Measurements from ENCODE around the gene SH3BGRL.

DNA sequence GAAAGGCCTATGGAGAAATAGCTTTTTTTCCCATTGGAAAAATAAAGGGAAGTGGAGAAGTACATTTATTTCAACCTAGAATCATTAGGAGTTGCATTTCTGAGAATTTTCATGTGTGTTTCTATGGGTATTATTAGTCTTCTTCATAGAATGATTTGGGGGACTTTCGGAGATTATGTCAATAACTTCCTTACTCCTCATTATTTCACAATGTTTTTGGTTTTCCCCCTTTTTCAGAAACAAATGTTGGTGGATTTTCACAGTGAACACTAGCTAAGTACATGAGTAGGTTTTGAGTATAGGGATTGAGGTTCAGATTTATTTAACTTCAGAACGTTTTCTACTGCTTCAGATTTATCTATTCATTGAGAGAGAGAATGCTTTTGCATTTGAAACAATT, 54.0 kb downstream of the SH3BGRL start:
- TF ChIP-seq, protein P1, sequence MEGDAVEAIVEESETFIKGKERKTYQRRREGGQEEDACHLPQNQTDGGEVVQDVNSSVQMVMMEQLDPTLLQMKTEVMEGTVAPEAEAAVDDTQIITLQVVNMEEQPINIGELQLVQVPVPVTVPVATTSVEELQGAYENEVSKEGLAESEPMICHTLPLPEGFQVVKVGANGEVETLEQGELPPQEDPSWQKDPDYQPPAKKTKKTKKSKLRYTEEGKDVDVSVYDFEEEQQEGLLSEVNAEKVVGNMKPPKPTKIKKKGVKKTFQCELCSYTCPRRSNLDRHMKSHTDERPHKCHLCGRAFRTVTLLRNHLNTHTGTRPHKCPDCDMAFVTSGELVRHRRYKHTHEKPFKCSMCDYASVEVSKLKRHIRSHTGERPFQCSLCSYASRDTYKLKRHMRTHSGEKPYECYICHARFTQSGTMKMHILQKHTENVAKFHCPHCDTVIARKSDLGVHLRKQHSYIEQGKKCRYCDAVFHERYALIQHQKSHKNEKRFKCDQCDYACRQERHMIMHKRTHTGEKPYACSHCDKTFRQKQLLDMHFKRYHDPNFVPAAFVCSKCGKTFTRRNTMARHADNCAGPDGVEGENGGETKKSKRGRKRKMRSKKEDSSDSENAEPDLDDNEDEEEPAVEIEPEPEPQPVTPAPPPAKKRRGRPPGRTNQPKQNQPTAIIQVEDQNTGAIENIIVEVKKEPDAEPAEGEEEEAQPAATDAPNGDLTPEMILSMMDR (IDR thresholded peaks at IDR 0.05) = no peak
- TF ChIP-seq POLR2A (IDR thresholded peaks at IDR 0.05) = no peak
- TF ChIP-seq POLR2AphosphoS5 (IDR thresholded peaks at IDR 0.05) = no peak
- no peak for TF ChIP-seq EP300 (IDR thresholded peaks at IDR 0.05; ENCODE audit: low read depth)

Measured in transverse colon (tissue), 4 donors.